H9 (cell line): ENCODE measurements around the gene DLG2. TPM values are rescaled to one million over a fixed set of nuclear protein-coding genes. Genes with fewer than 3 reads are reported as not detected.

Experiments used
- DNase-seq: peaks from one replicate; pipeline ENCODE4 v3.0.0-alpha.2; 2017
- H2AFZ ChIP-seq: one replicate; pipeline ENCODE4 v1.6.1; 2013; ENCODE audit warnings: mild to moderate bottlenecking, low read length, control low read depth, moderate library complexity
- H2AK5ac ChIP-seq: 2 replicates; pipeline ENCODE4 v1.6.1; 2013; ENCODE audit warnings: low read length, control low read depth, mixed read lengths; ENCODE audit not compliant: insufficient read length
- H2BK120ac ChIP-seq: one replicate; pipeline ENCODE4 v1.6.1; 2013; ENCODE audit warnings: low read depth, mild to moderate bottlenecking, low read length, control low read depth, inconsistent platforms; ENCODE audit not compliant: poor library complexity, severe bottlenecking
- H2BK12ac ChIP-seq: 2 replicates; pipeline ENCODE4 v1.6.1; 2013; ENCODE audit warnings: low read length, control low read depth, mixed read lengths, low read depth; ENCODE audit not compliant: insufficient read length
- H2BK15ac ChIP-seq: 2 replicates; pipeline ENCODE4 v1.6.1; 2013; ENCODE audit warnings: low read depth, low read length, control low read depth
- H2BK20ac ChIP-seq: one replicate; pipeline ENCODE4 v1.6.1; 2013; ENCODE audit warnings: low read depth, mild to moderate bottlenecking, low read length, control low read depth, inconsistent platforms; ENCODE audit not compliant: poor library complexity, severe bottlenecking
- H2BK5ac ChIP-seq: 2 replicates; pipeline ENCODE4 v1.6.1; 2013; ENCODE audit warnings: low read length, control low read depth, mixed read lengths; ENCODE audit not compliant: insufficient read length
- H3K14ac ChIP-seq: 2 replicates; pipeline ENCODE4 v1.6.1; 2013; ENCODE audit warnings: low read length, control low read depth; ENCODE audit not compliant: insufficient read depth
- H3K18ac ChIP-seq: 2 replicates; pipeline ENCODE4 v1.6.1; 2013; ENCODE audit warnings: low read depth, mild to moderate bottlenecking, mixed read lengths, low read length, control low read depth; ENCODE audit not compliant: insufficient read length
- H3K23ac ChIP-seq: 2 replicates; pipeline ENCODE4 v1.6.1; 2013; ENCODE audit warnings: low read length, control low read depth, mixed read lengths, low read depth; ENCODE audit not compliant: insufficient read length
- H3K23me2 ChIP-seq: 2 replicates; pipeline ENCODE4 v1.6.1; 2013; ENCODE audit warnings: low read depth, mild to moderate bottlenecking, mixed read lengths, low read length, control low read depth; ENCODE audit not compliant: insufficient read length, poor library complexity, severe bottlenecking
- H3K27ac ChIP-seq: 2 replicates; pipeline ENCODE4 v1.5.1; 2013; ENCODE audit warnings: low read length, control low read depth, mixed read lengths, low read depth; ENCODE audit not compliant: insufficient read length
- H3K27me3 ChIP-seq: 2 replicates; pipeline ENCODE4 v1.6.1; 2013; ENCODE audit warnings: low read length, control low read depth, inconsistent platforms; ENCODE audit not compliant: insufficient read depth
- H3K4ac ChIP-seq: 2 replicates; pipeline ENCODE4 v1.6.1; 2013; ENCODE audit warnings: low read depth, mild to moderate bottlenecking, control low read depth, inconsistent platforms, low read length, moderate library complexity
- H3K4me1 ChIP-seq: 2 replicates; pipeline ENCODE4 v1.6.1; 2013; ENCODE audit warnings: low read length, control low read depth, inconsistent platforms; ENCODE audit not compliant: insufficient read depth
- H3K4me2 ChIP-seq: 2 replicates; pipeline ENCODE4 v1.6.1; 2013; ENCODE audit warnings: low read length, control low read depth, mixed read lengths; ENCODE audit not compliant: insufficient read length, insufficient read depth
- H3K56ac ChIP-seq: 2 replicates; pipeline ENCODE4 v1.6.1; 2013; ENCODE audit warnings: low read depth, mild to moderate bottlenecking, mixed read lengths, low read length, control low read depth; ENCODE audit not compliant: insufficient read length
- H3K79me1 ChIP-seq: 2 replicates; pipeline ENCODE4 v1.6.1; 2013; ENCODE audit warnings: low read depth, mild to moderate bottlenecking, moderate library complexity, low read length, control low read depth, inconsistent platforms; ENCODE audit not compliant: insufficient read depth, poor library complexity, severe bottlenecking
- H3K79me2 ChIP-seq: 2 replicates; pipeline ENCODE4 v1.6.1; 2013; ENCODE audit warnings: low read length, control low read depth, inconsistent platforms; ENCODE audit not compliant: insufficient read depth
- H3K9ac ChIP-seq: 2 replicates; pipeline ENCODE4 v1.6.1; 2013; ENCODE audit warnings: low read length, control low read depth, mixed read lengths; ENCODE audit not compliant: insufficient read length; ENCODE audit errors: extremely low read depth
- H3K9me3 ChIP-seq: one replicate; pipeline ENCODE4 v1.6.1; 2013; ENCODE audit warnings: low read depth, low read length, inconsistent platforms; ENCODE audit not compliant: control insufficient read depth
- H3T11ph ChIP-seq: one replicate; pipeline ENCODE4 v1.6.1; 2013; ENCODE audit warnings: mild to moderate bottlenecking, low read length, control low read depth, inconsistent platforms
- H4K20me1 ChIP-seq: one replicate; pipeline ENCODE4 v1.6.1; 2013; ENCODE audit not compliant: control insufficient read depth, insufficient read length, insufficient read depth
- H4K5ac ChIP-seq: 2 replicates; pipeline ENCODE4 v1.6.1; 2013; ENCODE audit warnings: low read depth, mild to moderate bottlenecking, mixed read lengths, low read length, control low read depth; ENCODE audit not compliant: insufficient read length
- H4K8ac ChIP-seq: replicated peaks from 2 replicates; pipeline ENCODE4 v1.6.1; 2013; ENCODE audit warnings: low read length, control low read depth, mixed read lengths, low read depth; ENCODE audit not compliant: insufficient read length
- H4K91ac ChIP-seq: 2 replicates; pipeline ENCODE4 v1.6.1; 2013; ENCODE audit warnings: low read depth, mild to moderate bottlenecking, moderate library complexity, mixed read lengths, low read length, control low read depth; ENCODE audit not compliant: insufficient read length
- H3K27ac Mint-ChIP-seq, 3 experiments: 2 replicates in 2 of 3; 3 replicates in 1 of 3; pipeline ENCODE4 v1.8.0; 2020 to 2021; ENCODE audit warnings: mixed read lengths in 3 of 3, mild to moderate bottlenecking in 1 of 3, moderate library complexity in 1 of 3
- H3K27me3 Mint-ChIP-seq: 2 replicates; pipeline ENCODE4 v1.8.0; 2021; ENCODE audit warnings: low read depth, mild to moderate bottlenecking, moderate library complexity, mixed read lengths
- H3K36me3 Mint-ChIP-seq, 3 experiments: 2 replicates in 2 of 3; 3 replicates in 1 of 3; pipeline ENCODE4 v1.8.0; 2020 to 2021; ENCODE audit warnings: low read depth in 3 of 3, mixed read lengths in 3 of 3; ENCODE audit not compliant: insufficient read depth in 1 of 3
- H3K4me1 Mint-ChIP-seq, 2 experiments: 2 replicates each; pipeline ENCODE4 v1.8.0; 2020; ENCODE audit warnings: mixed read lengths in 2 of 2
- H3K4me3 Mint-ChIP-seq, 2 experiments: 2 replicates in 1 of 2; 3 replicates in 1 of 2; pipeline ENCODE4 v1.8.0; 2020 to 2021; ENCODE audit warnings: mild to moderate bottlenecking in 2 of 2, mixed read lengths in 2 of 2, moderate library complexity in 1 of 2
- H3K9me3 Mint-ChIP-seq, 2 experiments: 2 replicates in 1 of 2; 3 replicates in 1 of 2; pipeline ENCODE4 v1.8.0; 2020; ENCODE audit warnings: mild to moderate bottlenecking in 2 of 2, mixed read lengths in 2 of 2, moderate library complexity in 1 of 2
- CTCF ChIP-seq: fragments of 200-600 bp; sonication (generic); conservative IDR thresholded peaks from 3 replicates; pipeline ENCODE4 v1.8.0; 2021; ENCODE audit warnings: antibody characterized with exemption, mild to moderate bottlenecking
- WGBS: extraction: QIAGEN DNeasy Blood & Tissue Kit; methylation state at CpG from one replicate; pipeline ENCODE4 v1.1.7; 2013; ENCODE audit warnings: missing lambda C conversion rate, low lambda C conversion rate, mixed read lengths; ENCODE audit not compliant: insufficient read length; ENCODE audit errors: extremely low coverage; 5-methylcytosine and 5-hydroxymethylcytosine counted together
- total RNA-seq: library from RNA; stranded (reverse); gene quantifications from 2 replicates; pipeline ENCODE4 v1.2.1, GENCODE V29; 2021

The DLG2 gene
- total RNA-seq, 1 experiment from 2014 or later: 8.0 TPM

- no peak overlapping the region for H3K23ac ChIP-seq
- H3K9ac ChIP-seq: no peak overlapping the region
- WGBS: no CpG with 5 or more reads among the region's 1 CpG
- no peak overlapping the region for H3K56ac ChIP-seq
- peaks cover 3 to 8% of the 10 kb centered on the region in 2 experiments; a peak in 3 of 4 replicates for H3K4me1 Mint-ChIP-seq
- no peaks in the 10 kb centered on the region for H3K36me3 Mint-ChIP-seq
- H3K14ac ChIP-seq: no peak overlapping the region
- H3K27me3 Mint-ChIP-seq: no peaks in the 10 kb centered on the region
- H3K18ac ChIP-seq: no peak overlapping the region
- H2BK20ac ChIP-seq: no peak overlapping the region
- no peaks in the 10 kb centered on the region for H3K9me3 ChIP-seq
- no peak overlapping the region for H2BK15ac ChIP-seq
- no peaks in the 10 kb centered on the region for H3K27me3 ChIP-seq
- H3K23me2 ChIP-seq: no peaks in the 10 kb centered on the region
- no peaks in the 10 kb centered on the region for H3K79me2 ChIP-seq
- no peak overlapping the region for H3K4me2 ChIP-seq
- H3T11ph ChIP-seq: no peak overlapping the region
- no peak overlapping the region for H3K27ac Mint-ChIP-seq
- H2BK12ac ChIP-seq: no peak overlapping the region
- no peak overlapping the region for H4K8ac ChIP-seq
- no peak overlapping the region for H2BK5ac ChIP-seq
- no peaks in the 10 kb centered on the region for H3K9me3 Mint-ChIP-seq
- H4K20me1 ChIP-seq: no peaks in the 10 kb centered on the region
- DNase-seq: no peak
- no peak overlapping the region for H4K91ac ChIP-seq
- H4K5ac ChIP-seq: no peak overlapping the region
- no peak for TF ChIP-seq CTCF
- H2BK120ac ChIP-seq: no peak overlapping the region
- H3K4ac ChIP-seq: no peak overlapping the region
- no peak overlapping the region for H3K4me3 Mint-ChIP-seq
- no peak overlapping the region for H2AFZ ChIP-seq
- peaks cover 2% of the 10 kb centered on the region; the same call in 1 of the 2 replicates for H3K4me1 ChIP-seq
- no peaks in the 10 kb centered on the region for H3K79me1 ChIP-seq
- no peak overlapping the region for H3K27ac ChIP-seq
- H2AK5ac ChIP-seq: no peak overlapping the region
Observed at GRCh38 chr11:83528877-83529276, 2098.3 kb downstream of the DLG2 start.
